Thymus (tissue), 11 donors: ENCODE results near the gene PER2. TPM values are rescaled to one million over a fixed set of nuclear protein-coding genes. Genes with fewer than 3 reads are reported as not detected.

Source experiments
- DNase-seq, 9 donors: peaks; one replicate each; pipeline ENCODE4 v3.0.0-alpha.2; 2013; ENCODE audit warnings: low spot score in 9 of 9, low read depth in 6 of 9, missing footprints in 1 of 9
- H3K27ac ChIP-seq, 2 donors: one replicate each; pipeline ENCODE4 v1.5.1; 2013; ENCODE audit warnings: control low read depth in 1 of 2, low read depth in 1 of 2, low read length in 1 of 2, mild to moderate bottlenecking in 1 of 2, moderate library complexity in 1 of 2
- H3K27me3 ChIP-seq, 2 donors: one replicate each; pipeline ENCODE4 v1.5.1; 2013; ENCODE audit warnings: low read length in 1 of 2; ENCODE audit not compliant: control insufficient read depth in 2 of 2, insufficient read depth in 1 of 2
- H3K36me3 ChIP-seq, 2 donors: one replicate each; pipeline ENCODE4 v1.5.1; 2013; ENCODE audit warnings: low read length in 1 of 2, mild to moderate bottlenecking in 1 of 2, moderate library complexity in 1 of 2; ENCODE audit not compliant: control insufficient read depth in 2 of 2, insufficient read depth in 2 of 2
- H3K4me1 ChIP-seq, 2 donors: one replicate each; pipeline ENCODE4 v1.5.1; 2013; ENCODE audit warnings: low read length in 2 of 2; ENCODE audit not compliant: control insufficient read depth in 2 of 2, insufficient read depth in 2 of 2
- H3K4me3 ChIP-seq, 2 donors: one replicate each; pipeline ENCODE4 v1.5.1; 2013; ENCODE audit warnings: low read length in 2 of 2, control low read depth in 1 of 2, mild to moderate bottlenecking in 1 of 2
- H3K9me3 ChIP-seq, 2 donors: one replicate each; pipeline ENCODE4 v1.5.1; 2013; ENCODE audit warnings: low read length in 1 of 2, mild to moderate bottlenecking in 1 of 2; ENCODE audit not compliant: control insufficient read depth in 2 of 2, insufficient read depth in 1 of 2
- WGBS: extraction: QIAGEN DNeasy Blood & Tissue Kit; methylation state at CpG from one replicate; pipeline ENCODE4 v1.1.7; 2013; 5-methylcytosine and 5-hydroxymethylcytosine counted together
- polyA plus RNA-seq: library from polyadenylated mRNA; stranded (reverse); fragments of 200-250 nt; gene quantifications from one replicate; pipeline ENCODE4 v1.2.3, GENCODE V29; 2013
- total RNA-seq: library from RNA; stranded (reverse); fragments of 120-200 nt; gene quantifications from one replicate; pipeline ENCODE4 v1.2.4, GENCODE V29; 2013
- donor health status: healthy.

PER2 gene
- total and polyA plus RNA-seq, 2 donors: 3.0 to 5.6 TPM

DNA sequence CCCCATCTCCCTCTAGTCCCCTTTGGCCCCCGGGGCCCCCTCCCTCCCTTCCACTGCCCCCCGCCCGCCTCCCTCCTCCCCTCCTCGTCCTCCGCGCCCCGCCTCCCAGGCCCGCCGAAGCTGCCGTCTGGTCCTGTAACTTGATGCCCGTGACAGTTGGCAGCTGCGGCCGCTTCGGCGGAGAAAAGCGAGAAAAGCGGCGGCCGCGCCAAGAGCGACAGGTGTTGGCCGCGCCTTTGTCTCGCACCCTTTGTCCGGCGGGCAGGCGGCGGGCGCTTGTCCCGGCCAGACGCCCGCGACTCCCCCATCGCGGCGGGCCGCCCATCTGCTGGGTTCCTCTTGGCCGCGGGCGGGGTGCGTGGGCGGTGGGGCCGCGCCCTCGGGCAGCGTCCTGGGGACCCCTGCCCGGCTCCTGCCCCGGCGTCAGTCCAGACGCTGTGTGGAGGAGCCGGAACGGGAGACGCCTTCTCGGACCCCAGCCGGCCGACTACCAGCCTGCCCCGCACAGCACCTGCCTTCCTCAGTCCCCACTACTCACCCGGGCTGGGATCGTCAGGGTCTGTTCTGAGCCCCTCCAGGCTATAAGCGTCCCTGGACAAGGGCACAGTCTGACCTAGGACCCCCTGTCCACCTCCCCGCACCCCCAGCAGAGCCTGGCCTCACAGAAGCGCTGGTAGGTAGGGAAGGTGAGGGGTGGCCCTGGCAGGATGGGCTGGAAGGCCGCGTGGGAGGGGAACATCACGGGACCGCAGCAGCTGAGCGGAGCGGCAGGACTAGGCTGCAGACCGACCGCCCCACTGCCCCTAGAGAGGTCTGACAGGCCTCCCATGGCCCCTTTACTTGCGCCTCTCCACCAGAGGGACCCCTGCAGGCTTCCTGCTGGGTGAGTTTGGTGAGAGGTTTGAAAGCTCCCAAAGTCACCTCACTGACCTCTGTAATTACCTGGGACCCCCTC is 47.4 kb downstream of the PER2 start:
- DNase-seq: peak in 1 of 9 donors; percentile 28
- peaks cover 0 to 7% of the 10 kb centered on the region in 2 donors for H3K4me1 ChIP-seq
- WGBS: 10% methylated on average over 71 of the region's 71 CpGs

DNA sequence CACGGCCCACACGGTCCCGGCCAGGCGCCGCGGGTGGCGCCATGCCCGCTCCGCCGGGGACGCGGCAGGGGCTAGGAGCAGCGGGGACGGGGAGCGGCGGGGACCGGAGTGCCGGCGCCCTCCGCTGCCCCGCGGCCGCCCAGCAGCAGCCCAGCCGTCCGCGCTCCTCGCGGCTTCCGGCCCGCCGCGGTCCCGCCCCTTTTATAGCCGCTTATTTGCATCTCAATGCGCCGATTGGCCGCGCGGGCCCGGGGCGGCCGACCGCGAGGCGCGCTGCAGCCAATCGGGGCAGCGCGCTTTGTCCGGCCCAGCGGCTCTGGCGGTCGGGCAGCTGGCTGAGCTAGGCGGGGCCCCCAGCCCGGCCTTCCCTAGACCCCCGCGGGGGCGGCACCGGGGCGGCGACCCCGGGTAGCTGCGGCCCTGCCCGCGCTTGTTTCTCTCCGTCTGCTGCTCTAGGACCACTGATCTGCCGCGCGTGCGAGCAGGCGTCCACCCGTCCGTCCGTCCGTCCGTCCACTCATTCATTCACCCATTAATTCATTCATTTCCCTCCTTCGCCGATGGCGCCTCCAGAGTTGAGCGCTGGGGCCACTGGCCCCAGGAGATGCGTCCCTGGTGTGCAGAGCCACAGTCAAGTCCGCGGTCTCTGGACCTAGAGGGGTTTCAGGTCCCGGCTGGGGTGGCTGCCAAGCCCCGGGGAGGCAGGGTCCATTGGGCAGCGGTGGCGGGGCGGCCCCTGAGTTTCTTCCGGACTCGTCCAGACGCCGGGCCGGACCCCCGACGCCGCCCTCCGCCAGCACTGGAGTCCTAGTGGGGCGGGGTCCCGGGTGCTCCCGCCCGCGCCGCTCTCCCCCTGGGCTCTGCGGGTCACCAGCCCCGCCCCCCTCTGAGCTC is 48.3 kb downstream of the PER2 start, which contains the start of gene HES6:
HES6 (minus strand) TSS at position 176 of the 894 bp plus-strand sequence; CDS start at position 43, 133 bp downstream.
- peak in 7 of 9 donors; percentile 34 to 80 (median 60) for DNase-seq
- H3K4me1 ChIP-seq: peaks cover 0 to 7% of the 10 kb centered on the region in 2 donors
- H3K27ac ChIP-seq: no peak within 1 kb of the TSS
- H3K27me3 ChIP-seq: peaks cover 50 to 73% of the 10 kb centered on the region in 2 donors
- H3K4me3 ChIP-seq: peak within 1 kb of the TSS; percentile 29 to 58
- WGBS: 1% methylated on average over 105 of the region's 105 CpGs
- H3K9me3 ChIP-seq: peaks cover 0 to 15% of the 10 kb centered on the region in 2 donors
- peaks cover 1% of the 10 kb centered on the region in 2 donors for H3K36me3 ChIP-seq

More for the DNA sequence above, 47.4 kb downstream of the PER2 start:
- Histone ChIP-seq H3K27me3 (peaks cover 46 to 64% of the 10 kb centered on the region in 2 donors), H3K9me3 (peaks cover 0 to 15% of the 10 kb centered on the region in 2 donors), H3K4me3 (peak overlapping the region in 1 of 2 donors; percentile 58), H3K36me3 (peaks cover 4 to 11% of the 10 kb centered on the region in 2 donors), H3K27ac (no peak overlapping the region)

DNA sequence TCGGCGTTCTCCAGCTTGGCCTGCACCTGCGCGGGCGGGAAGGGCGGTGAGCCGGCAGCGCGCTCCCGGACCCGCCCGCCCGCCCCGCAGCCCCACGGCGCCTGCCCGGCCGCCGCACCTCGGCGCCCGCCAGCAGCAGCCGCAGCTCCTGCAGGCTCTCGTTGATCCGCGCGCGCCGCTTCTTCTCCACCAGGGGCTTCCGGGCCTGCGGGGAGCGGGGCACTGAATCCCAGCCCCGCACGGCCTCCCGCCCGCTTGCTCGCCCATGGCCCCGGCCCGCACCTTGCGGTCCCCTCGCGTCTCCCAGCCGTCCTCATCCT is 48.9 kb downstream of the PER2 start:
- Histone ChIP-seq H3K4me3 (peak overlapping the region in 1 of 2 donors; percentile 58), H3K4me1 (peaks cover 0 to 9% of the 10 kb centered on the region in 2 donors), H3K9me3 (peaks cover 0 to 15% of the 10 kb centered on the region in 2 donors), H3K27me3 (peaks cover 50 to 79% of the 10 kb centered on the region in 2 donors), H3K36me3 (no peaks in the 10 kb centered on the region), H3K27ac (no peak overlapping the region)
- DNase-seq: peak in 2 of 9 donors; percentile 16 to 45
- under 1% methylated on average over 43 of the region's 43 CpGs for WGBS

DNA sequence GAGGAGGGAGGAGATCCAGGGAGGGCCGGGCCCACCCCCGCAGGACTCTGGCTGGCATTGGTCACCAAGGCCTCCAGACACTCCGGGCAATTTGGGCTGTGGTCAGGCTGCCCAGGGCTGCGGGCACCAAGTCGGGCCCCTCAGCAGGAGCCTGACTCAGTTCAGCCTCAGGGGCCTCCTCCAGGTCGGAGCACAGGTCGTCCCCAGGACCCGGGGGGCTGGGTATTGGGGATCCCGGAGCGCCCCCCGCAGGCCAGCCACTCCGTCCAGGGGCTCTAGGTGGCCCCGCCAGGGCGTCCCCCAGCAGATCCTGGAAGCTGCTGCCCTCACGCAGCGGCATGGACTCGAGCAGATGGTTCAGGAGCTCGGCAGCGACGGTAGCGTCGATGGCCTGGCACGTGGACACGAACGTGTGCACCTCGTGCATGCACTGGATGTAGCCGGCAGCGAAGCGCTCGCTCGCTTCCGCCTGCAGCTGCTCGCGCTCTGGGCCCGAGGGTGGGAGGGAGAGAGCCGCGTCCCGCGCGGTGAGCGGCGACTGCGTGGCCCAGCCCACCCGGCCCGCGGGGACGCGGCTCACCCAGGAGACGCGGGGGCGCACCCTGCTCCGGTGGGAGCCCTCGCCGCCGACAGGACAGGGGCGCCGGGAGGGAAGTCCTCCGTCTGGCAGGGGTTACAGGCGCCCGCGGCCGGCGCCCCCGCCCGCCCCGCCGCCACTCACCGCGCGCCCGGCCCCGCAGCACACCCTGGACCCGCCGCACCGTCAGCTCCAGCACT is 49.5 kb downstream of the PER2 start:
- Histone ChIP-seq H3K36me3 (no peaks in the 10 kb centered on the region), H3K27ac (no peak overlapping the region), H3K27me3 (peaks cover 50 to 82% of the 10 kb centered on the region in 2 donors), H3K4me3 (peak overlapping the region in 1 of 2 donors; percentile 58), H3K9me3 (peaks cover 0 to 15% of the 10 kb centered on the region in 2 donors), H3K4me1 (peaks cover 0 to 11% of the 10 kb centered on the region in 2 donors)
- DNase-seq: peak in 2 of 9 donors; percentile 49 to 60
- WGBS: 23% methylated on average over 75 of the region's 75 CpGs

DNA sequence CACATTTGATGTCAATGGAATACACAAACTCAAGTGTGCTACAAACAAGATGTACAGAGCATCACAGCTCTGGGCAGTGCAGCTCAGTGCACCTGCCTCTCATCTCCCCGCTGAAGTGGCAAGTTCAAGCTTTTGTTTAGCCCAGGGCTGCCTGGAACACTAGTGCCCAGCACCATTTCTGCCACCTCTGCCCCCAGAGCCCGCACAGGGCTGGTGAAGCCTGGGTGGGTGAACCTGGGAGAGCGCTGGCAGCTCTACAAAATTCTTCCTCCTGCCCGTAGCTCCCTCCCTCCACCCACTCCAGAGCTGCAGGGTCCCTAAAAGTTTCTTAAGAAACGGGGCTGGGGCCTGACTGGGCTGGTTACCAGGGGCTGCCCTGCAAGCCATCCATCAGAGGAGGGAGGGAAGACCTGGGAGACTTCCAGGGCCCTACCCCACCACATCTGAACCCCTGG is 50.1 kb downstream of the PER2 start:
- no peak for DNase-seq
- H3K36me3 ChIP-seq: no peaks in the 10 kb centered on the region
- H3K4me3 ChIP-seq: no peak overlapping the region
- H3K27me3 ChIP-seq: peaks cover 50 to 82% of the 10 kb centered on the region in 2 donors
- H3K4me1 ChIP-seq: peaks cover 0 to 11% of the 10 kb centered on the region in 2 donors
- H3K9me3 ChIP-seq: peaks cover 0 to 15% of the 10 kb centered on the region in 2 donors
- peak overlapping the region in 1 of 2 donors; percentile 3 for H3K27ac ChIP-seq
- WGBS: 81% methylated on average over 5 of the region's 5 CpGs

DNA sequence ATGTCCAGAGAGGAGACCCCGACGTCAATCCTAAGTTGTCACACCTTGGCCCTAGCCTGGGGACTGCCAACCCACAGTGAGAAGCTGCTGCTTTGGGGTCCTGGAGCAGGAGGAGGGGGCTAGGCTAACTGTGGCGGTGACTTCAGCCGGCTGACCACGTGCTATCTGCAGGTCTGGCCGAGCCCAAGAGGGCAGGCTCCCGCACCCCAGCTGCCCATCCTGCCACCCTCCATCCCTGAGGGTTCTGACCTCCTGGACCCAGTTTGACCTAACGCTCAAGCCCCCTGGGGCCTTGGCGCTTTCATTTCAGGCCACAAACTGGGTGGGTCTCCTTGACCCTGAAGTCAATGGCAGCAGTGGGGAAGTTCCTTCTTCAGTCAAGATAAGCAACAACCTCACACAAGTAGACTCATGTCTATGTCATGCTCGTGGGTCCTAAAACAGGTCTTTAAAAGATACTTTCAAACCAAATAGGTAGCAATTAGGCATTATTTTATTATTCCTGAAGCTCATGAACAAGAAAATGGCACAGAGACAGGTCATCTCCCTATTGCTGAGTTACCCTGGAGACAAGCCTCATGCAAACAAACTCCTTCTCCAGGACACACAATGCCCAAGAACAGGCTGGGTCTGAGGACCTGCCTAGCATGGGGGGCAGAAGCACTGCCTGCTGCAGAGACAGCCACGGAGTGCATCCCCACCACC is 50.8 kb downstream of the PER2 start:
- Histone ChIP-seq H3K27me3 (peaks cover 50 to 80% of the 10 kb centered on the region in 2 donors), H3K4me1 (peaks cover 0 to 11% of the 10 kb centered on the region in 2 donors), H3K27ac (no peak overlapping the region), H3K9me3 (peaks cover 0 to 17% of the 10 kb centered on the region in 2 donors), H3K4me3 (no peak overlapping the region), H3K36me3 (no peaks in the 10 kb centered on the region)
- 88% methylated on average over 11 of the region's 11 CpGs for WGBS
- DNase-seq: no peak

DNA sequence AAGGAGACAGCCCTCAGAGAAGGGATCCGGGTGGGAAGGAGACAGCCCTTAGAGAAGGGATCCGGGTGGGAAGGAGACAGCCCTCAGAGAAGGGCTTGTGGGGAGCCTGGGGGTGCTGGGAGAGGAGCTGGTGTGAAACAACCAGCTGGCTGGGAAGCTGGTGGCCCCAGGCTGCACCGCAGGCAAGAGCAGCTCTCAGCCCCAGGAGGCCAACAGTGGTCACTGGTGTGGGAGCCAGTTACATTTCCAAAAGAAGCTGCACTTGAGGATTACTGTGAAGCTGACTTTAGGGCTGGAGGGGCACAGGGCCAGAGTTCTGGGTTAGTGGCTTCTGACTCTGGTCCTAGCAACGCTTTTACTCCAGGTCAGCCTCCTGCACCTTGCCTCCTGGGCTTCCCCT is 51.8 kb downstream of the PER2 start:
- peaks cover 45 to 81% of the 10 kb centered on the region in 2 donors for H3K27me3 ChIP-seq
- WGBS: 98% methylated on average over 4 of the region's 4 CpGs
- no peaks in the 10 kb centered on the region for H3K36me3 ChIP-seq
- no peak for DNase-seq
- no peak overlapping the region for H3K4me3 ChIP-seq
- H3K27ac ChIP-seq: no peak overlapping the region
- H3K9me3 ChIP-seq: peaks cover 0 to 22% of the 10 kb centered on the region in 2 donors
- peaks cover 0 to 11% of the 10 kb centered on the region in 2 donors for H3K4me1 ChIP-seq

DNA sequence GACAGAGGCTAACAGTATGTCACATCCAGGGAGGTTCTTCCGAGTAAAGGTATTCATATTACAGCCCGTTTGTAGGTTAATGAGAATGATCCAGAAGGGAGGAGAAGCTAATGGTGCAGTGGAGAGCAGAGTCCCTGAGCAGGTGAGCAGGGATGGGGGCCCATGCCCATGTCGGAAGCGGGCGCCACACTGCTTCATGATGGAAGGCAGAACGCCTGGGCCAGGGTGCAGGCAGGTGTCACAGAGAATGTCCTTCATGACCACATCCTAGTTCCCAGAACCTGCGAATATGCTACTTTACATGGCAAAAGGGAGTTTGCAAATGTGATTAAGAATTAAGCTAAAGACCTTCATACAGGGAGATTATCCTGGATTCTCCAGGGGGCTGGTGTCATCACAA is 52.6 kb downstream of the PER2 start:
- Histone ChIP-seq H3K9me3 (peaks cover 0 to 23% of the 10 kb centered on the region in 2 donors), H3K4me1 (peaks cover 0 to 18% of the 10 kb centered on the region in 2 donors), H3K27ac (no peak overlapping the region), H3K27me3 (peaks cover 38 to 81% of the 10 kb centered on the region in 2 donors), H3K4me3 (no peak overlapping the region), H3K36me3 (no peaks in the 10 kb centered on the region)
- no peak for DNase-seq
- WGBS: 94% methylated on average over 7 of the region's 7 CpGs
